Endodermal cell (in vitro differentiated cells): ENCODE results near the gene TAGLN2. TPM values are rescaled to one million over a fixed set of nuclear protein-coding genes. Genes with fewer than 3 reads are reported as not detected.

Experiments
- DNase-seq: peaks from one replicate; pipeline ENCODE4 v3.0.0-alpha.2; 2017
- H3K27ac ChIP-seq: 2 replicates; pipeline ENCODE4 v1.5.1; 2013; ENCODE audit warnings: mild to moderate bottlenecking, low read depth, low read length, moderate library complexity
- H3K27me3 ChIP-seq: 2 replicates; pipeline ENCODE4 v1.6.1; 2013; ENCODE audit warnings: mild to moderate bottlenecking, low read length, moderate library complexity; ENCODE audit not compliant: insufficient read depth, control insufficient read depth, poor library complexity, severe bottlenecking
- H3K36me3 ChIP-seq: 2 replicates; pipeline ENCODE4 v1.7.0; 2013; ENCODE audit warnings: mild to moderate bottlenecking, low read length, moderate library complexity; ENCODE audit not compliant: control insufficient read depth, insufficient read depth
- H3K4me1 ChIP-seq: one replicate; pipeline ENCODE4 v1.7.0; 2013; ENCODE audit warnings: low read length; ENCODE audit not compliant: control insufficient read depth, insufficient read depth
- H3K4me3 ChIP-seq: 2 replicates; pipeline ENCODE4 v1.5.1; 2013; ENCODE audit warnings: mild to moderate bottlenecking, low read length, moderate library complexity
- H3K9ac ChIP-seq: 2 replicates; pipeline ENCODE4 v1.6.1; 2013; ENCODE audit warnings: mild to moderate bottlenecking, low read length, moderate library complexity; ENCODE audit not compliant: poor library complexity, severe bottlenecking; ENCODE audit errors: extremely low read depth
- H3K9me3 ChIP-seq: 2 replicates; pipeline ENCODE4 v1.6.1; 2013; ENCODE audit warnings: mild to moderate bottlenecking, low read length, moderate library complexity; ENCODE audit not compliant: control insufficient read depth
- H3K27ac Mint-ChIP-seq: 2 replicates; pipeline ENCODE4 v1.8.0; 2020; ENCODE audit warnings: mixed read lengths
- H3K27me3 Mint-ChIP-seq: 2 replicates; pipeline ENCODE4 v1.8.0; 2021; ENCODE audit warnings: mild to moderate bottlenecking, mixed read lengths; ENCODE audit not compliant: insufficient read depth
- H3K36me3 Mint-ChIP-seq: 2 replicates; pipeline ENCODE4 v1.8.0; 2020; ENCODE audit warnings: low read depth, mixed read lengths
- H3K4me1 Mint-ChIP-seq: 2 replicates; pipeline ENCODE4 v1.8.0; 2020; ENCODE audit warnings: mixed read lengths
- H3K4me3 Mint-ChIP-seq: 2 replicates; pipeline ENCODE4 v1.8.0; 2020; ENCODE audit warnings: mild to moderate bottlenecking, moderate library complexity, mixed read lengths
- H3K9me3 Mint-ChIP-seq: 2 replicates; pipeline ENCODE4 v1.8.0; 2020; ENCODE audit warnings: mild to moderate bottlenecking, mixed read lengths
- CTCF ChIP-seq: fragments of 200-600 bp; sonication (generic); conservative IDR thresholded peaks from 2 replicates; pipeline ENCODE4 v1.5.0; 2021; ENCODE audit warnings: antibody characterized with exemption, mild to moderate bottlenecking
- WGBS, 2 experiments: methylation state at CpG; one replicate each; pipeline versions ENCODE4 v1.1.5 to v1.1.7; 2013; ENCODE audit warnings: missing lambda C conversion rate in 2 of 2, mixed read lengths in 1 of 2; ENCODE audit not compliant: insufficient coverage in 1 of 2, insufficient read length in 1 of 2; 5-methylcytosine and 5-hydroxymethylcytosine counted together
- total RNA-seq, 2 donors: library from RNA; stranded (reverse); fragmentation: NEBNext Ultra II Directional in 1 of 2; extraction: Animal tissue kit (Norgen Biotek cat#: 25700) in 1 of 2; gene quantifications; 2 replicates in 1 of 2; 3 replicates in 1 of 2; pipeline ENCODE4 v1.2.1, GENCODE V29; 2021

TAGLN2 gene
- total RNA-seq, 2 donors from 2014 or later, result 136 to 221 TPM

DNA sequence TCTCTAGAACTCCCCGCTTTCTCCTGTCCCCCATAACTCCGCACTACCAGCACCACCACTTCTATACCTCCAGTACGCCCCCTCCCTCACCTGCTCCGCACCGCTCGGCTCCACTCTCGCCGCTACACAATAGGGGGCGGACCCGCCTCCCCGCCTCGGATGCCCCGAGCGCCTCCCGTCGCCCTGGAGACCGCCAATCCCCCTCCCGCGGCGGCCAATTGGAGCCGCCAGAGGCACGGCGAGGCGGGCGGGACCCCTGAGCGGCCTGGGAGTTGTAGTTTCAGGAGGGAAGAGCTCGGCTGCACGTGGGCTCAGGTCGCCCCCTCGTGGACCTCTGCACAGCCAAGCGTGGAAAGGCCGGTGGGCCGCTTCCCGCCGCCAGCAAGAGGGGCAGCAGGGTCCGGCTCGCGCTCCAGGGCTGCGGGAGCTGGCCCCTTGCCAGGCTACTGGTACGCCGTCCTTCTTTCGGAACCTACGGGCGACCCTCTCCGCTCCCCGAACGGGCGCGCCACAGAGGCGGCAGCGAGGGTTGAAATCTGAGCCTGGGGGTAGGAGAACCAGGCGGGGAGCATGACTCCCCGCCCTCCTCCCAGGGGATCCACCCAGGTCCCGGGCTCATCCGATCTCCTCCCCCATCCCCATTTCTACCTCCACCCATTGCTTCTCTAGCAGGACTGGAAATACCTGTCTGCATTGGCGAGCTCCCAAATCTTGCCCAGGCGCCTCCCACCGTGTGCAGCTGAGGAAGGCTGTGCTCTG is 20.4 kb upstream of the TAGLN2 start, which contains the start of gene IGSF9:
TSS of gene IGSF9 (minus strand) at position 131 of the 759 bp plus-strand sequence. CDS start 2,159 bp downstream, outside the sequence.
- no peaks in the 10 kb centered on the region for H3K9me3 Mint-ChIP-seq
- 2% methylated on average over 9 to 58 of the region's 58 CpGs for WGBS, 2 experiments
- H3K27me3 Mint-ChIP-seq, result peaks cover 36% of the 10 kb centered on the region
- H3K4me1 Mint-ChIP-seq, result peaks cover 22% of the 10 kb centered on the region
- H3K27ac ChIP-seq, result no peak within 1 kb of the TSS
- H3K9me3 ChIP-seq, result no peaks in the 10 kb centered on the region
- peak; percentile 66 for TF ChIP-seq CTCF
- H3K4me3 Mint-ChIP-seq, result peak within 1 kb of the TSS; percentile 70
- peaks cover 12% of the 10 kb centered on the region for H3K4me1 ChIP-seq
- H3K36me3 Mint-ChIP-seq, result no peaks in the 10 kb centered on the region
- peak within 1 kb of the TSS; percentile 68 for H3K4me3 ChIP-seq
- no peaks in the 10 kb centered on the region for H3K36me3 ChIP-seq
- DNase-seq, result peak; percentile 98
- peak within 1 kb of the TSS; percentile 21 for H3K27ac Mint-ChIP-seq
- peaks cover 23% of the 10 kb centered on the region for H3K27me3 ChIP-seq
- no peak within 1 kb of the TSS for H3K9ac ChIP-seq

DNA sequence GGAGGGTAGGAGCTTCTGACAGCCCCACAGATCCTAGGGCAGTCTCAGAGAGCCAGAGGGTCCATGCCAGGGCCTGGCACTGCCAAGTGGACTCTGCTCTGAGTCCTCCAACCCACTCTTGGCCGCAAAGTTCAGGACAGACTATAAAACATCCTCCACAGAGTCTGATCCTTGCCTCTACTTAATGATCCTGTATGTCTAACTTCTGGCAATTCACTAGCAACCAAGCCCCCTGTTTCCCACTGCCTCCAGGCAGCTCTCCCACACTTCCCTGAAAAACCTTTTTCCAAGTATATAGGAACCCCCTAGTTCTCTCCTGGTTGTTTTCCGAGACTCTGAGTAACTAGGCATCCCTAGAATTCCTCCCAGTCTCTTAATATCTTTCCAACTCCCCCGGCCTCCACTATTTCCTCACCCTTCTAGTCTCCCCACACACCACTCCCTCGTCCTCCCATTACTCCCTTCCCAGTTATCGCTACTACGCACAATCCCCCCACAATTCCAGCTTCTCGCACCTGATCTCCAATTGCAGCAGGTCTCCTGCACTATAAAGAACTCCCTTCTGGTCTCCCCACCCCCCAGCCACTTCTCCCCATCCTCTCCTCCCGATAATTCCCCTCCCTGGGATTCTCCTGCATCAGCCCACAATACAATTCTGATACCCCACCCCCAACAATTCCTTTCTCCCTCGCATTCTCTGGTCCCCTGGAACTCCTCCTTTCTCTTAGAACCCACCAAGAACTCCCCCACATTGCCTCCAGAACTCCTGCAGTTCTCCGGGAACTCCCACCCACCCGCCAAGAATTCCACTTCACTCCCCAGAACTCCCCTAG is 19.5 kb upstream of the TAGLN2 start:
- Mint-ChIP-seq H3K27ac (no peak overlapping the region), H3K9me3 (no peaks in the 10 kb centered on the region), H3K4me3 (peak overlapping the region; percentile 70), H3K36me3 (no peaks in the 10 kb centered on the region), H3K27me3 (peaks cover 32% of the 10 kb centered on the region), H3K4me1 (peaks cover 30% of the 10 kb centered on the region)
- no peaks in the 10 kb centered on the region for H3K9me3 ChIP-seq
- H3K36me3 ChIP-seq, result no peaks in the 10 kb centered on the region
- peak; percentile 34 for DNase-seq
- 37 to 39% methylated on average over 7 to 11 of the region's 11 CpGs for WGBS, 2 experiments
- no peak for TF ChIP-seq CTCF
- peaks cover 19% of the 10 kb centered on the region for H3K4me1 ChIP-seq
- no peak overlapping the region for H3K27ac ChIP-seq
- H3K4me3 ChIP-seq, result peak overlapping the region; percentile 68
- H3K9ac ChIP-seq, result no peak overlapping the region
- H3K27me3 ChIP-seq, result peaks cover 23% of the 10 kb centered on the region

DNA sequence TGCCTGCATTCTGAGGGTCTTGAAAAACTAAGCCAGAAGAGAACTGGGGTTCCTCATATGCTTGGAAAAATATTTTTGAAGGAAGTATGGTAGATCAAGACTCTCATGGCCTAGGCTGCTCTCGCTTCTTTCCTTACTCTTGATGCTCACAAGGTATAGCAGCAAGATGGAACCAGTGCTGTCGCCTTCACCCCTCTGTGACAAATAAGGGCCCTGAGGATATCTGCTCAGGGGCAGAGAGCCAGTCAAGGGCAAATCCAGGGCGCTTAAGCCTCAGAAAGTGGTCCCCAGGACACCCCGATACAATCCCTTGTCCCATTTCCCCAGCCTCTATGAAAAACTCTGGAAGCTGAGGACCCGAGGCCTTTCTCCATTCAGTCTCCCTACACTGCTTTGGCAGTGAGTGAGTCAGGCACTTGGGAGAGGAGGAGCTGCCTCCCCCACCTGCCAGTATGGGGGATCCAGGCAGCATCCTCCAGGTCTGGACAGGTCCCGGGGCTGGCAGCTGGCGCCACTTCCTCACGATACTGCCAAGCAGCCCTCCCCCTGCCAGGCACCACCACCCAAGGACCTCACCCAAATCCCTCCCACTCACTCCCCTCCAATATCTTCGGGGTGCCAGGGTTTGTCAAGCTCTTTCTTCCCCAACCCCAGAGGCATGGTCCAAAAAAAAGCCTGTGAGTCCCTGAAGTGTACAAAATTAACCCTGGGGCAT is 18.8 kb upstream of the TAGLN2 start:
- WGBS, 2 experiments, result 91 to 95% methylated on average over 7 to 9 of the region's 9 CpGs
- H3K9ac ChIP-seq, result no peak overlapping the region
- DNase-seq, result peak; percentile 41
- no peaks in the 10 kb centered on the region for H3K9me3 ChIP-seq
- Mint-ChIP-seq H3K27me3 (peaks cover 30% of the 10 kb centered on the region), H3K9me3 (no peaks in the 10 kb centered on the region), H3K27ac (no peak overlapping the region), H3K36me3 (no peaks in the 10 kb centered on the region), H3K4me1 (peaks cover 37% of the 10 kb centered on the region), H3K4me3 (no peak overlapping the region)
- no peaks in the 10 kb centered on the region for H3K36me3 ChIP-seq
- no peak for TF ChIP-seq CTCF
- peaks cover 21% of the 10 kb centered on the region for H3K4me1 ChIP-seq
- peaks cover 23% of the 10 kb centered on the region for H3K27me3 ChIP-seq
- no peak overlapping the region for H3K27ac ChIP-seq
- no peak overlapping the region for H3K4me3 ChIP-seq
